GM18909 (cell line): ENCODE data around the gene IBA57.
"Not testable (repeated sequence)": the region's sequence is repeated elsewhere in the genome, so short reads cannot be mapped to it uniquely, and the experiment has no call there.

ENCODE experiments used
- ATAC-seq: cut with Tn5 transposase; IDR thresholded peaks from one replicate; pipeline ENCODE4 v1.9.1; 2021; ENCODE audit warnings: mild to moderate bottlenecking; ENCODE audit not compliant: unreplicated experiment, poor library complexity

IBA57 gene

DNA sequence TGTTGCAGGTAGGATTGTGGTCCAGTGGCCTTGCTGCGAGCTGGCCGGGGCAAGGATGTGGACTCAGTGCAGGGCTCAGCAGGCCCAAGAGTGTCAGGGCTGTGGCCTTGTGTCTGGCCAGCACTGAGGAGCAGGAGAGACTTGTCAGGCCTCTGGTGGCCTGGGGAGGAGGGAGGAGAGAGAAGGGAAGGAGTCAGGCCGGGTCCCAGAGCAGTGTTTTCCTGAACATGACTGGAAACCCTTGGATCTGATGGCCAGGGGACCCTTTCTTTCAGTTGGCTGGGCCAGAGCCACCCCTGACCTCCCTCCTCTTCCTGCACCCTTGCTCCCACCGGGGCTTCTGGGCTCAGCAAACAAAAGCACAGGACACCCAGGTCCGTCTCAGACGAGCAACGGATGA is 5.1 kb downstream of the IBA57 start:
- ATAC-seq = no peak

DNA sequence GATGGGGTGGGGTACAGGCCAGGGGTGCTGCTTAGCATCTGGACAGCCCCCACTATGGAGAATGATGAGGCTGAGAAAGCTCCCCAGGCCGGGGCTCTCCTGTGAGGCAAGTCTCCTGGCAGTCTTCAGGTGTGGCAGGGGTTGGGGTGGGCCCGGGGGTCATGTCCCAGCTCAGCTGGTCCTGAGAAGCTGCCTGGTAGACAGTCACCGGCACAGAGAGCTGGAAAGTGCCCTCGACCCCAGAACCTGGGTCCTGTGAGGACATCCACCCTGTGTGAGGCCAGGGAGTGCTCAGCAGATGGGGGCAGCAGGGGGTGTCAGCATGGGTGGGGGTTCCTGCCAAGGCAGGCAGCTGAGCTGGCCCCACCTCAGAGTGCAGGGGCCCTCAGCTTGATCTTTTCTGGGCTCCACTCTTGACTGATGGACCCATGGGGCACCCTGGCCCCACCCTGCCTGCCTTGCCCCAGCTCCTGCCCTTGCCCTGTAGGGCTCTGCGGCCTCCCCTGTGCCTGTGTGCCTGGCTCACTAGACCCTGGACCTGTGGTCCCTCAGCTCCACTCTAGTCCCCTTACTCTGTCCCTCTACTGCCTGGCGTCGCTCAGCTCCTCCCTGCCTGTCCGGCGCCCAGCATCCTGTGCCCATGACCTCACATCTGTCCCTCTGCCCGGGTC is 5.8 kb downstream of the IBA57 start:
- ATAC-seq = no peak

DNA sequence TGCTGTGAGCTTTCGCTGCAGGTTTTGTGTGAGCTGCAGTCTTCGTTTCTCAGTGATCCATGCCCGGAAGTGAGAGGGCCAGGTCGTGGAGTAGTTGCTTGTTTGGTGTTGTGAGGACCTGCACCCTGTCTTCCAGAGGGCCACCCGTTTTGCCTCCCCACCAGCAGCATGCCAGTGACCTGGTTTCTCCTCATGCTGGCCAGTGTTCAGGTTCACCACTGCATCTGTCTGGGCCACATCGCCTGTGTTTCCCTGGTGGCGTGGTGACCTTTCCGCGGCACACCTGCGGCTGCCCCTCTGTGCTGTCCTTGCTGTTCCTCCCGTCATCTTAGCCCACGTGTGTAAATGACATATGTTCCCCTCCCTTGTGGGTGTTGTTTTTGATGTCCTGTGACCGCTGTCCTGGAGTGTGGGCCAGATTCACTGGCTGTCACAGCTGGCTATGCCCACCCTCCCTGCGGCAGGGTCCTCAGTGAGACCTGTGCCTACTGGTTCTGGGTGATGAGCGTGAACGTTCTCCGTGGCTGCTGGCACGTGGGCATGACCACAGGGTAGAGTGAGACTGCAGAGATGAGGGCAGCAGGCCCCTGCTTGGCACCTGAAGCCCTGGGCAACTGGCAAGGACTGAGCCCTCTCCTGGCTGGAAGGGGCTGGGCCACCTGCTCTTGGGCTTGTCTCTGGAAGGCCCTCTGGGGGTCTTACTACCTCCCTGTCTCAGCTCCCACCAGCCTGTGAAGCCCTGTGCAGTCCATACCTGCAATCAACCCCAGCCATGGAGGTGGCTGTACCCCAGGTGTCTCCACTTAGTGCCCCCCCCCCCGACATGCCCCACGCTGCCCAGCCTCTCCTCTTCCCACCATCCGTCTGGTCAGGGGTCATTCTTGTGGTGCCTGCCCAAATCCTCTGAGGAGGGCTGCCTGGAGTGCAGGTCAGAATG is 7.3 kb downstream of the IBA57 start:
- ATAC-seq = no peak

DNA sequence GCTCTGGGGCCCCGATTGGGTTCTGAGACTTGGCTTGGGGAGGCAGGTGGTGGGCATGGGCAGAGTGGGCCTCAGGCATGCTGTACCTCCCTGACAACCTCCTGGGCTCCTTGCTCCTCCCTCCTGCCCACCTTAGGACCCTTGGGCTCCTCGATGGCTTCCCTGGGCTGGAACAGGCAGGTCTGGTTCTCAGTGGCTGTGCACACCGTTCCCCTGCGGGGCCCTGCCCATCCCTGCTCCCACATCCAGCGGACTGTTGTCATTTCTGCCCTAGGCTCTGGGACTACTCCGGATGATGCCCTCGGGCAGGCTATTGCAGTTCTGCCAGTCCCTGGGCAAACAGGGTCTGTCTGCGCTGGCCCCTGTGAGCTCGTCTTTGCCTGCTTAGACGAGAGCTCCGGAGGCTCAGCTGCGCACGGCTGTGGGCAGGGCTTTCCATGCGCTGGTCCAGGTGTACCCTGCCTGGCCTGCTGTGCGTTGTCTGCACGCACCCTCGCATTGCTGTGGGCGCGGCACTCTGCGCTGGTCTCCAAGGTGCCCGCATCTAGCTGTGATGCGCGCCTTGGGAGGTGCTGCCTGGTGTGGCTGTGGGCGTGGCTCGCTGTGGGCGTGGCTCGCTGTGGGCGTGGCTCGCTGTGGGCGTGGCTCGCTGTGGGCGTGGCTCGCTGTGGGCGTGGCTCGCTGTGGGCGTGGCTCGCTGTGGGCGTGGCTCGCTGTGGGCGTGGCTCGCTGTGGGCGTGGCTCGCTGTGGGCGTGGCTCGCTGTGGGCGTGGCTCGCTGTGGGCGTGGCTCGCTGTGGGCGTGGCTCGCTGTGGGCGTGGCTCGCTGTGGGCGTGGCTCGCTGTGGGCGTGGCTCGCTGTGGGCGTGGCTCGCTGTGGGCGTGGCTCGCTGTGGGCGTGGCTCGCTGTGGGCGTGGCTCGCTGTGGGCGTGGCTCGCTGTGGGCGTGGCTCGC is 8.2 kb downstream of the IBA57 start:
- not testable (repeated sequence) for ATAC-seq

DNA sequence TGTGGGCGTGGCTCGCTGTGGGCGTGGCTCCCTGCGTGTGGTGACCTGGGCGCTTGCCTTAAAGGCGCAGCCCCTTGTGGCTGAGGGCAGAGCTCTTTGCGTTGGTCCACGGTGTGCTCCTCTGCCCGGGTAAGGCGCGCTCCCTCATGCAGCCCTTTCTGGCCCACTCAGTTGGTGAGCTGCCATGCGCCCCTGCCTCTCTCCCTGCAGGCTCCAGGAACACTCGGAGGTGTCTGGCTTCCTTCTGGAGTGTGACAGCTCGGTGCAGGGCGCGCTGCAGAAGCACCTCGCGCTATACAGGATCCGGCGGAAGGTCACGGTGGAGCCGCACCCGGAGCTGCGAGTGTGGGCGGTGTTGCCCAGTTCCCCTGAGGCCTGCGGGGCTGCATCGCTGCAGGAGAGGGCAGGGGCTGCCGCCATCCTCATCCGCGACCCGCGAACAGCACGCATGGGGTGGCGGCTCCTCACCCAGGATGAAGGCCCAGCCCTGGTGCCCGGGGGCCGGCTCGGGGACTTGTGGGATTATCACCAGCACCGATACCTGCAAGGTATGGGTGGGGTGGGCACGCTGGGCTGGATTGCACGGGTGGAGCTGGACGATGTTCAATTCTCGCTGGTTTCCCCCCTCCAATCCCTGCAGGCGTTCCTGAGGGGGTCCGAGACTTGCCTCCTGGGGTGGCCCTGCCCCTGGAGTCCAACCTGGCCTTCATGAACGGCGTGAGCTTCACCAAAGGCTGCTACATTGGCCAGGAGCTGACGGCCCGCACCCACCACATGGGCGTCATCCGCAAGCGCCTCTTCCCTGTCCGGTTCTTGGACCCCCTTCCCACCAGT is 9.1 kb downstream of the IBA57 start:
- no peak for ATAC-seq

DNA sequence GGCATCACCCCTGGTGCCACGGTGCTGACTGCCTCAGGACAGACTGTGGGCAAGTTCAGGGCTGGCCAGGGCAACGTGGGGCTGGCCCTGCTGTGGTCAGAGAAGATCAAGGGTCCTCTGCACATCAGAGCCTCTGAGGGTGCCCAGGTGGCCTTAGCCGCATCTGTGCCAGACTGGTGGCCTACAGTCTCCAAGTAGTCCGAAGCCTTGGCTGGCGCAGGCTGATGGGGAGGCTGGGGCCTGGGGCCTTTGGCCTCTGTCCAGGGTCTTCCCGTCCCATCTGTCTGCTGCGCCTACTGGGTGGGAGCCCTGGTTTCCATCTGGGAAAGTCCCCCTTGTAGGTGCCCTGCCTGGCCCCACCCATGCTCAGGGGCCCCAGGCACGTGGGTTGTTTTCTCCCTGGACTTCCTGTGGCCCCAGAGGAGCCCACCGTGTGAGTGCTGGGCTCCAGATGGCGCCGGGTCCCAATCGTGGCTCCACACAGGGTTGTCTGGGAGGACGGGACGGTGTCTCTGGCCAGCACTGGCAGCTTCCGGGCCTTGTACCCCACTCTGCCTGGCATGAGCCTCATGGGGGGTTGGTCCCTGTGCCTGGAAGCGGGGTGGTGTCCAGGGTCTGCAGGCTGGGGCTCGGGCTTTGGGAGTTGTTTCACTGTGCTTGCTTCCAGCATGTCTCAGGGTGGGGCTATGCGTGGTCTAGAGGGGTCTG is 9.9 kb downstream of the IBA57 start:
- no peak for ATAC-seq

DNA sequence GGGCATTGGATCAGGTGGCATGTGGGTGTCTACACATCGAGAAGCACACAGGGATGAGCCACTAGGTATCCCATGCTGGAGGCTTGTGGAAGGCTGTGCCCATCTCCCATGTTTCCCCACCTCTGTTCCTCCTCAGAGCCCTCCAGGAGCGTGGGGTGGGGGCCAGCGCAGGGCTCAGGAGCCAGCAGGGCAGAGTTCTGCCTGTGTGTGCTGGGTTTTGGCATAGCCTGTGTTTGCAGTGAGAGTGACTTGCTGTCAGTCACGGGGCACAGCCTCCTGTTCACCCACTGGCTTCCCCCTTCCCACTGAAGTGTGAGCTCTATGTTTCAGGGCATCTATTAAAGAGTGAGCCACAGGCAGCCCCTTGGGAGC is 10.4 kb downstream of the IBA57 start:
- no peak for ATAC-seq

DNA sequence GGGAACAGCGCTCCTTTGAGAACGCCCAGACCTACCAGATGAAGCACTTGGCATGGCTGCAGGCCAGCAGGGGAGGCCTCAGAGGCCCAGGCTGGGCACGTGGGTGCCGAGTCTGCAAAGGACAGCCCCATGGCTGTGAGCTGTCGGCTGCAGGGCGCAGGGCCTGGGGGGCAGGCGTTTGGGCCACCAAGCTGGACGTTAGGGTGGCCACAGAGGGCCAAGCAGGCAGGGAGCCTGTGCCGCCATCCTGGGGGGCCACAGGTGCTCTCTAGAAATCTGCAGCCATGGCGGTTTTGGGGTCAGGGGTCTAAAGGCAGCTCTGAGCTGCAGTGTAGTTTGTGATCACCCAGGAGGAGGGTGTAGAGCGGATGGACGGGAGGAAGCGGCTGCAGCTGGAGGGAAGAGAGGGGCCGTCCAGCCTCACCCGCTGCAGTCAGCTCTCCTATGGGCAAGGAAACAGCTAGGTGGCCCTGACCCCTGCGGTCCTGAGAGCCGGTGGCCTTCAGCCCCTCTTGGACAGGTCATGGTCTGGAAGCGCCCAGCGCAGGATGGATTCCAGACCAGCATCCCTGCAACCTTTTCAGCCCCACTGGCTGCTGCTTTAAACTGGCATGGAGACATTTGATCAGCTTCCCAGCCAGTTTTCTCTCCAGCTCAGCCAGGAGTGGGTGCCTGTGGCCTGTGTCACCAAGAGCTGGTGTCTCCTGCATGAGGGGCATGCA is 11.0 kb downstream of the IBA57 start:
- ATAC-seq = no peak

DNA sequence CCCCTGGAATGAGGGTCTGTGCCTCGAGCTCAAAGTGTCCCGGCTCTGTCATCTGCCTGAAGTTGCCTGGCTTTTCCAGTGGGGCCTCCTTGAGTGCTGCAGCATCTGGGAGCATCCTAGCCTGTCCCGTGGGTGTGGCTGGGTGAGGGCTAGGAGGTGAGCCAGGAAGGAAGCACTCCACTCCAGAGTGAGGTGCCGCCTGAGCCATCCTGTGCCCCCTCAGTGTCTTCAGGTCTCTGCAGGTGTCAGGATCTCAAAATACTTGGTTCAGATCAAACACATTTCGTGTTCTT is 11.5 kb downstream of the IBA57 start:
- no peak for ATAC-seq

DNA sequence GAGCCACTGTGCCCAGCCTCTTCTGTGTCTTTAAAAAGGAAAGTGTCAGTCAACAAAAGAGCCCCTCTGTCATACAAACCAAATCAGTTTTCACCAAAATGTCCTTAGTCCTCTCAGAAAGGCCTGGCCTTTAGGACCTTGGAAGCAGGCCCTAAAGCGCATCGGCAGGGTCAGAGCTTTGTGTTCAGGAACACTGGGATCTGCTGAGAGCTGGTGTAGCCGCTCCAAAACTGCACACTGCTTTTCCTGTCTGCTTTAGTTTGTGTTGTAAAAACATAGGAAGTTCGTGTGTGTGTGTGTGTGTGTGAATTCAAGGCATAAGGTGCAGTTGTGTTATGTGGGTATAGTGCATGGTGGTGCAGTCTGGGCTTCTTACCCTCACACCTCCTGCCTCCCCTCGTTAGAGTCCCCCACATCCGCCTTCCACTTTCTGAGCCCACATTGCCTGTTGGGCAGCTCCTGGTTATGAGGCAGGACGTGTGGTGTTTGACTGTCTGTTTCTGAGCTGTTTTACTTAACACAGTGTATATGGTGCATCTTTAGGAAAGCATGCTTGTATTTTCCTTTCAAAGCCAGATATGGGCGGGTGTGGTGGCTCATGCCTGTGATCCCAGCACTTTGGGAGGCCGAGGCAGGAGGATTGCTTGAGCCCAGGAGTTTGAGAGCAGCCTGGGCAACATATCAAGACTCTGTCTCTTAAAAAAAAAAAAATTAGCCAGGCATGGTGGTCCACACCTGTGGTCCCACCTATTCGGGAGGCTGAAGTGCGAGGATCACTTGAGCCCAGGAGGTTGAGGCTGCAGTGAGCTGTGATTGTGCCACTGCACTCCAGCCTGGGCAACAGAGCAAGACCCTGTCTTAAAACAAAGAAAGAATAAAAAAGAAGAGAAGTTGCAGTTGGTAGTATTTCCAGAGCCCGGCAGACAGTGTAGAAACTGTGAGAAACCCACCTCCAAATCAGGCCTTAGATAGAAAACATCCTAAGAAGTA is 12.4 kb downstream of the IBA57 start:
- ATAC-seq = no peak

DNA sequence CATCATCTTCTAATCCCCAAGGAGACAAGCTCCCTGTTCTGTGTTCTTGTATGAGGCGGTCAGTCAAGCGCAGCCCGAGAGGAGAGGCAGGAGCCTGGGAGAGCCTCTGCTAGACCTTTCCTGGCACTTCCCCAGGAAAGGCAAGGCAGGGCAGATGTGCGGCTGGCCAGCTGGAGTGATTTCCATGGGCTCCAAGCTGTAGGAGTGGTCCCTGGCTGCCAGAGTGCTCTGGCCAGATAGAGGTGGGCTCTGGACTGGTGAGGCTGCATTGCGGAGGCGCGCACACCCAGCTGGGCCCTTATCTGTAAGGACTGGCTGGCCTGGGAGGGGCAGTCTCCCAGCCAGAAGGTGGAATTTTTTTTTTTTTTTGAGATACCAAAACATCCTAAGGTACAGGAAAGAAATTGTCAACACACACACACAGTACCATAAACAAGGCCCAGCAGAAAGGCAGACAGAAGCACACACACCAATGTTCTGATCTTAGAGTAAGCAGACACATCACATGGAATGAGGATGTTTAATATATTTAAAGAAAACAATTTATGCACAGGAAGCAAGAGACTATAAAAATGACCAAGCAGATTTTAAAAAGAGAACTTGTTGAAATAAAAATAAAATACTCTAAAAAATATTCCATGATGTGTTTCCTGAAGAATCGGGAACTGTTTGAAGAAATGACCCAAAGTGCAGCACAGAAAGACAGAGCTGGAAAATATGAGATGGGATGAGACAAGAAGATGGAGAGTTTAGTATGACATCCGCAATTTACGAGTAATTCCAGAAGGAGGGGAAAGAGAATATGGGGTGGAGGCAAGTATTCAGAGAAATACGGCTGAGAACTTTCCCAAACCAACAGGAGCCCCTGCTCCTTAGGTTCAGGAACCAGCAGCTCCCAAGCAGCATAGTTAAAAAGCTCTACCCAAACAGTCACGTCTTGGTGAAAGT is 13.4 kb downstream of the IBA57 start:
- no peak for ATAC-seq

DNA sequence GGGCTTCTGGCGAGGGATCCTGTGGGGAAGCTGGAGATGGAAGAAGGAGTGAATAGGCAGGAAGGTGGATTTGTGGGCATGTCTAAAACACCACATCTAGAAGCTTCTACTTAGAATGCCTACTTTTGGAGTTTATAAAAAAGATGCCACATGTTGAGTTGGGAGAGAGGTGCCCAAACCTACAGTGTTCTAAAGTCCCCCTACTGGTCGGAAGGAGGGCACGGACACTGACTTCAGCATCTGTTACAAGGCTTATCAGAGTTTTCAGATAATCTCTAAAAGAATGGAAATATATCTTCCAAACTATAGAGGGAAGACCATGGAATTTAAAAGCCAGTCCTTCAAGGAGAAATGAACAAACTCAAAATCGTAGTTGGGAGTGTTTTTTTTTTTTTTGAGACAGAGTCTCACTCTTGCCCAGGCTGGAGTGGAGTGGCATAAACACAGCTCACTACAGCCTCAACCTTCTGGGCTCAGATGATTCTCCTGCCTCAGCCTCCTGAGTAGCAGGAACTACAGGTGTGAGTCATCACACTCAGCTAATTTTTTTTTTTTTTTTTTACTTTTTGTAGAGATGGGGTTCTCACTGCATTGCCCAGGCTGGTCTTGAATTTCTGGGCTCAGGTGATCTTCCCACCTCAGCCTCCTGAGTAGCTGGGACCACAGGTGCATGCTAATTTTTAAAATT is 14.8 kb downstream of the IBA57 start:
- ATAC-seq = no peak

DNA sequence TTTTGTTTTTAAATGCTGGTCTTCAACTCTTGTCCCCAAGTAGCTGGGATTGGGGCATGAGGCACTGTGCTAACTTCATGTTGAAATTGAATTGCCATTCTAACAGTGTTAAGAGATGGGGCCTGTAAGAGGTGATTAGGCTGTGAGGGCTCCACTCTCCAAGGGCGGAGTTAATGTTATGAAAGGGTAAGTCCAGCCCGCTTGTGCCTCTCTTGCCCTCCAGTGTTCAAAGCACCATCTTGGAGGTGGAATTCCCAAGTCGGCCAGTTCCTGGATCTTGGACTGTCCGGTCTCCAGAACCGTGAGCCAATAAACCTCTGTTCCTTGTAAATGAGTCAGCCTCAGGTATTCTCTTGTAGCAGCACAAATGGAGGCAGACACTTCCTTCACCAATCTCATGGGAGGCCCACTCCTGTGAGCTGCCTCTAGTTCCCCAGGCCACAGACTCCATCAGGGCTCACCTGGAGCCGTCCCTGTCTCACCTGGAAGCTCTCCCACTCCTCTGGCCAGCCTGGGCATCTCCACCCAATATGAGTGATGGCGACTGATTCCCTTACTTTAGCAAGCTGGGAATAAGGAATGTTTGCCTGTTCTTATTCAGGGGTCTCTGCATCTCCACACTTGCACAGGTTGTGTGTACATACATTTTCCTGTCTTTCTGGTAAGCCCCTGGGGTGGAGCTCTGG is 15.5 kb downstream of the IBA57 start:
- no peak for ATAC-seq

DNA sequence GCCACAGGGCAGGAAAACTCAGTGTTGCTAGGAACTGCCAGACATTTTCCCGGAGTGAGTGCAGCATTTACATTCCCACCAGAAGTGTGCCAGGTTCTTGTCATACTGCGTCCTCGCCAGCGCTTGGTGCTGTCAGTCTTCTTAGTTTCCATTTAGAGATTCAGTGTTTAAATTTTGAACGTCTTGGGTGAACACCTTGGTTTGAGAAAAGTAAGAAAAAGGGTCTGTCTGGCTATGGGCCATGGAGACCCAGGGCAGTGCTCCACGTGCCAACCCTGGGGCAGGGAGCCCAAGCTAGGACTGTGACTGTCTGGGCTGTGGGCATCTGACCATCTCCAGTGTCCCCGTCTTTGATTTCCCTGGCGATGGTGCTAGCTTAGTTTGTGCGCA is 16.0 kb downstream of the IBA57 start:
- no peak for ATAC-seq

DNA sequence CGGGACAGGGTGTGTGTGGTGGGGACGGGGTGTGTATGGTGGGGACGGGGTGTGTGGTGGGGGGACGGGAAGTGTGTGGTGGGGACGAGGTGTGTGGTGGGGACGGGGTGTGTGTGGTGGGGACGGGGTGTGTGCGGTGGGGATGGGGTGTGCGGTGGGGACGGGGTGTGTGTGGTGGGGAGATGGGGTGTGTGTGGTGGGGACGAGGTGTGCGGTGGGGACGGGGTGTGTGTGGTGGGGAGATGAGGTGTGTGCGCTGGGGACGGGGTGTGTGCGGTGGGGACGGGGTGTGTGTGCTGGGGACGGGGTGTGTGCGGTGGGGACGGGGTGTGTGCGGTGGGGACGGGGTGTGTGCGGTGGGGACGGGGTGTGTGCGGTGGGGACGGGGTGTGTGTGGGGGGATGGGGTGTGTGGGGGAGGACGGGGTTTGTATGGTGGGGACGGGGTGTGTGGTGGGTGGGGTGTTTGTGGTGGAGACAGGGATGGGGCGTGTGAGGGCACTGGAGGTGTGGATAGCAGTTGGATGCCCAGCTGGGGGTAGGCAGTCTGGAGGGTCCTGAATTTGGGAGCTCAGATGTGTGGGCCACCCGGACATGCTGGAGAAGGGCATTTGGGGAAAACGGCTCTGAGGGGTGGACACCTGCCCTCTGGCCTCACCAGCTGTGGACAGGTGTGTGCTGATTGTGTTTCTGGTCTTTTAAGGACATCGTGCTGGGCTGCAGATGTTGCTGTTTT is 16.9 kb downstream of the IBA57 start:
- no peak for ATAC-seq
